Memory B cell (primary cell): ENCODE measurements around the gene ST14.
"Not testable (repeated sequence)": the region's sequence is repeated elsewhere in the genome, so short reads cannot be mapped to it uniquely, and the experiment has no call there.

Experiments used
- ATAC-seq: fragments of 150-1000 bp; cut with Tn5 transposase; 2 replicates; pipeline ENCODE4 v1.10.0; 2021; ENCODE audit warnings: low read depth, mild to moderate bottlenecking, moderate library complexity
- DNase-seq, 2 donors: peaks; one replicate each; pipeline ENCODE4 v3.0.0; 2022; ENCODE audit warnings: low spot score in 2 of 2
- H3K27ac Mint-ChIP-seq: one replicate; pipeline ENCODE4 v1.8.0; 2022; ENCODE audit warnings: mild to moderate bottlenecking, moderate library complexity, mixed read lengths
- H3K27me3 Mint-ChIP-seq: one replicate; pipeline ENCODE4 v1.8.0; 2022; ENCODE audit warnings: mixed read lengths
- H3K36me3 Mint-ChIP-seq: one replicate; pipeline ENCODE4 v1.8.0; 2022; ENCODE audit warnings: mild to moderate bottlenecking, mixed read lengths
- H3K4me1 Mint-ChIP-seq: one replicate; pipeline ENCODE4 v1.8.0; 2022; ENCODE audit warnings: mixed read lengths
- H3K4me3 Mint-ChIP-seq: one replicate; pipeline ENCODE4 v1.8.0; 2022; ENCODE audit warnings: mild to moderate bottlenecking, moderate library complexity, mixed read lengths
- H3K9me3 Mint-ChIP-seq: one replicate; pipeline ENCODE4 v1.8.0; 2022; ENCODE audit warnings: mixed read lengths

The ST14 gene

DNA sequence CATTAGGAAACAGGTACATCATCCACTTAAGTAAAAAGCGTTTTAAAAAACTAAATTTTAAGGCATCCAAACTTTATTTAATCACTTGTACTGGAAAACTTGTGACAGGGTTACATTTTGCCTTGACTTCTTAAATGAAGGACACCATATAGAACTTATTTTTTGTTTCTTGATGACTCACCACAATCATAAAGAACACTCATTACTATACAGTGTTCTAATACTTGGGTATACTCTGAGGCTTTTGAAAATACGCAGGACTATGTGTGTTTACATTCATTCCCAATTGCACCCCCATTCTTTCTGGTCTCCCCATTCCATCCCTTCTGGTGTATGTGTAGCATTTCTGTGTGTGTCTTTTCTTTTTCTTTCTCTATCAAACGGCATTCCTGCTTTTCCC is 85.3 kb downstream of the ST14 start:
- Mint-ChIP-seq H3K36me3 (peaks cover 9% of the 10 kb centered on the region), H3K4me3 (no peak overlapping the region), H3K27me3 (no peaks in the 10 kb centered on the region), H3K27ac (no peak overlapping the region), H3K9me3 (no peaks in the 10 kb centered on the region), H3K4me1 (peaks cover 14% of the 10 kb centered on the region)
- no peak for DNase-seq
- ATAC-seq = no peak

DNA sequence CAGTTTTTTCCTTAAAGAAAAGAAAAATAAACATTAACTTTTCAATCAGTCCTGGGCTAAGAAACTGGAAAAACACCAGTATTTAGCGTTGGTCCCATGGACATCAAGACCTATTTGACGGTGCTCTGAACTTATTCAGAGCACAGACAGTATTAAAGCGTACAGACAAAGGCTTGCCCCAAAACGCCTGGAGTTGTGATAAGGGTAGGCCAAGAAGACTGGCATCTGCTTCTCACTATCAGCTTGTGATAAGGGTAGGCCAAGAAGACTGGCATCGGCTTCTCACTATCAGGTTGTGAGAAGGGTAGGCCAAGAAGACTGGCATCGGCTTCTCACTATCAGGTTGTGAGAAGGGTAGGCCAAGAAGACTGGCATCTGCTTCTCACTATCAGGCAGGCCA is 85.8 kb downstream of the ST14 start:
- not testable (repeated sequence) for DNase-seq, H3K4me3 Mint-ChIP-seq, H3K36me3 Mint-ChIP-seq, H3K27ac Mint-ChIP-seq, H3K9me3 Mint-ChIP-seq, H3K27me3 Mint-ChIP-seq, ATAC-seq
- peaks cover 14% of the 10 kb centered on the region for H3K4me1 Mint-ChIP-seq

GRCh38 chr11:130246270-130246669 is 86.7 kb downstream of the ST14 start:
- Mint-ChIP-seq H3K27ac (no peak overlapping the region), H3K4me3 (no peak overlapping the region), H3K9me3 (peaks cover 1% of the 10 kb centered on the region), H3K27me3 (no peaks in the 10 kb centered on the region), H3K36me3 (peaks cover 14% of the 10 kb centered on the region), H3K4me1 (peaks cover 20% of the 10 kb centered on the region)
- ATAC-seq (no peak), DNase-seq (no peak)

- peaks cover 15% of the 10 kb centered on the region for H3K36me3 Mint-ChIP-seq
- ATAC-seq (no peak), DNase-seq (no peak)
- peaks cover 3% of the 10 kb centered on the region for H3K9me3 Mint-ChIP-seq
- no peak overlapping the region for H3K4me3 Mint-ChIP-seq
- peaks cover 21% of the 10 kb centered on the region for H3K4me1 Mint-ChIP-seq
- H3K27ac Mint-ChIP-seq = no peak overlapping the region
- no peaks in the 10 kb centered on the region for H3K27me3 Mint-ChIP-seq
Observed at GRCh38 chr11:130246738-130247137, 87.2 kb downstream of the ST14 start.

- Mint-ChIP-seq H3K9me3 (peaks cover 6% of the 10 kb centered on the region), H3K36me3 (peaks cover 21% of the 10 kb centered on the region), H3K4me1 (peaks cover 23% of the 10 kb centered on the region), H3K27me3 (no peaks in the 10 kb centered on the region), H3K27ac (peak overlapping the region; percentile 17), H3K4me3 (no peak overlapping the region)
- ATAC-seq = no peak
- no peak for DNase-seq
Observed at GRCh38 chr11:130247319-130247718, 87.7 kb downstream of the ST14 start.

DNA sequence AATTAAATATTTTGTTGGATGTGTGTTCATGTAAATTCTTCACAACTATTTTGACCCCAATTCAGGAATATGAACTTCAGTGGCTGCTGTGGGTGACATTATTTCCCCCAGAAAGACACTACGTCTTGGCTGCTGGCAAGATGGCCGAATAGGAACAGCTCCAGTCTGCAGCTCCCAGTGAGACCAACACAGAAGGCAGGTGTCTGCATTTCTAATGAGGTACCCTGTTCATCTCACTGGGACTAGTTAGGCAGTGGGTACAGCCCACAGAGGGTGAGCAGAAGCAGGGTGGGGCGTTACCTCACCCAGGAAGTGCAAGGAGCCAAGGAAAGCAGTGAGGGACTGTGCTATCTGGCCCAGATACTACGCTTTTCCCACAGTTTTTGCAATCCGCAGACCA is 89.8 kb downstream of the ST14 start:
- Mint-ChIP-seq H3K4me3 (no peak overlapping the region), H3K27ac (no peak overlapping the region), H3K36me3 (peaks cover 27% of the 10 kb centered on the region), H3K27me3 (no peaks in the 10 kb centered on the region), H3K9me3 (peaks cover 6% of the 10 kb centered on the region), H3K4me1 (peaks cover 24% of the 10 kb centered on the region)
- no peak for ATAC-seq
- DNase-seq = no peak

DNA sequence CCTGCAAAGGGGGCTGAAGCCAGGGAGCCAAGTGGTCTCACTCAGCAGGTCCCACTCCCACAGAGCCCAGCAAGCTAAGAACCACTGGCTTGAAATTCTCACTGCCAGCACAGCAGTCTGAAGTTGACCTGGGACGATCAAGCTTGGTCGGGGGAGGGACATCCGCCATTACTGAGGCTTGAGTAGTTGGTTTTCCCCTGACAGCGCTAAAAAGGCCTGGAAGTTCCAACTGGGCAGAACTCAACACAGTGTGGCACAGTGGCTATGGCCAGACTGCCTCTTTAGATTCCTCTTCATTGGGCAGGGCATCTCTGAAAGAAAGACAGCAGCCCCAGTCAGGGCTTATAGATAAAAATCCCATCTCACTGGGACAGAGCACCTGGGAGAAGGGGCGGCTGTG is 90.3 kb downstream of the ST14 start:
- H3K27ac Mint-ChIP-seq, H3K27me3 Mint-ChIP-seq, H3K9me3 Mint-ChIP-seq, DNase-seq, H3K4me3 Mint-ChIP-seq, ATAC-seq: not testable (repeated sequence)
- H3K4me1 Mint-ChIP-seq = peaks cover 23% of the 10 kb centered on the region
- H3K36me3 Mint-ChIP-seq = peaks cover 27% of the 10 kb centered on the region

DNA sequence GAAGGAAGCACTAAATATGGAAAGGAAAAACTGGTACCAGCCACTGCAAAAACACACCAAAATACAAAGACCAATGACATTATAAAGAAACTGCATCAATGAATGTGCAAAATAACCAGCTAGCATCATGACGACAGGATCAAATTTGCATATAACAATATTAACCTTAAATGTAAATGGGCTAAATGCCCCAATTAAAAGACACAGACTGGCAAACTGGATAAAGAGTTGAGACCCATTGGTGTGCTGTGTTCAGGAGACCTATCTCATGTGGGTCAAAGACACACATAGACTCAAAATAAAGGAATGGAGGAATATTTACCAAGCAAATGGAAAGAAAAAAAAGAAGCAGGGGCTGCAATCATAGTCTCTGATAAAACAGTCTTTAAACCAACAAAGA is 92.2 kb downstream of the ST14 start:
- not testable (repeated sequence) for H3K27ac Mint-ChIP-seq, H3K9me3 Mint-ChIP-seq, ATAC-seq, H3K27me3 Mint-ChIP-seq, H3K4me3 Mint-ChIP-seq, DNase-seq
- Mint-ChIP-seq H3K36me3 (peaks cover 24% of the 10 kb centered on the region), H3K4me1 (peaks cover 32% of the 10 kb centered on the region)
